Upper lobe of left lung (tissue), 4 donors: ENCODE data around the gene SAMD1.

Experiments
- EP300 ChIP-seq, 4 donors: sonication (generic); formaldehyde crosslinking; IDR thresholded peaks; one replicate each; pipeline ENCODE4 v1.5.1; 2017; ENCODE audit warnings: antibody characterized with exemption in 4 of 4, control low read depth in 2 of 4
- POLR2A ChIP-seq, 4 donors: fragments of 450-650 bp; IDR thresholded peaks; one replicate each; pipeline ENCODE4 v1.5.1; 2016 to 2017; ENCODE audit warnings: antibody characterized with exemption in 4 of 4, mild to moderate bottlenecking in 2 of 4
- POLR2AphosphoS5 ChIP-seq, 2 donors: sonication (generic); formaldehyde crosslinking; IDR thresholded peaks; one replicate each; pipeline ENCODE4 v1.5.1; 2017; ENCODE audit warnings: antibody characterized with exemption in 2 of 2
- TF ChIP-seq, protein P1 (sequence below), 6 experiments: fragments of 450-650 bp in 4 of 6; fragments of 200-600 bp in 2 of 6; sonication (generic) in 2 of 6; IDR thresholded peaks; one replicate each; pipeline ENCODE4 v1.5.1; 2016 to 2019; ENCODE audit warnings: antibody characterized with exemption in 6 of 6

DNA sequence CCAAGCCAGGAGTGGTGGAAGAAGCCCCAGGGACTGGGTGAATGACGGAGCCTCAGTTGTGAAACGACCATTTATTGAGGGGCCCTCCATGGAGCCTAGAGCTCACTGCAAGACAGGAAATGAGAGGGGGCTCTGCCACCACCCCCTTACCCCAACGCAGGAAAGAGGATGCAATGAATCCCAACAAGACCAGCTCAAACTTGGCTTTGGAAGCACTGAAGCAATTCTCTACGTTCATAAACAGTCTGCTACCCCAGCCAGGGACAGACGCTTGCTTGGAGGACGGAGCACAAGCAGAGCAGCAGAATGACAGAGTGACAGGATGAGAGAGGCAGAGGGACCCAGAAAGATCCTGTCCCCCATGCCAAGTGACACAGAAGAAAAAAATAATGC is 26.0 kb upstream of the SAMD1 start:
- no peak for TF ChIP-seq POLR2A (IDR thresholded peaks at IDR 0.05)
- TF ChIP-seq, protein P1, sequence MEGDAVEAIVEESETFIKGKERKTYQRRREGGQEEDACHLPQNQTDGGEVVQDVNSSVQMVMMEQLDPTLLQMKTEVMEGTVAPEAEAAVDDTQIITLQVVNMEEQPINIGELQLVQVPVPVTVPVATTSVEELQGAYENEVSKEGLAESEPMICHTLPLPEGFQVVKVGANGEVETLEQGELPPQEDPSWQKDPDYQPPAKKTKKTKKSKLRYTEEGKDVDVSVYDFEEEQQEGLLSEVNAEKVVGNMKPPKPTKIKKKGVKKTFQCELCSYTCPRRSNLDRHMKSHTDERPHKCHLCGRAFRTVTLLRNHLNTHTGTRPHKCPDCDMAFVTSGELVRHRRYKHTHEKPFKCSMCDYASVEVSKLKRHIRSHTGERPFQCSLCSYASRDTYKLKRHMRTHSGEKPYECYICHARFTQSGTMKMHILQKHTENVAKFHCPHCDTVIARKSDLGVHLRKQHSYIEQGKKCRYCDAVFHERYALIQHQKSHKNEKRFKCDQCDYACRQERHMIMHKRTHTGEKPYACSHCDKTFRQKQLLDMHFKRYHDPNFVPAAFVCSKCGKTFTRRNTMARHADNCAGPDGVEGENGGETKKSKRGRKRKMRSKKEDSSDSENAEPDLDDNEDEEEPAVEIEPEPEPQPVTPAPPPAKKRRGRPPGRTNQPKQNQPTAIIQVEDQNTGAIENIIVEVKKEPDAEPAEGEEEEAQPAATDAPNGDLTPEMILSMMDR (IDR thresholded peaks at IDR 0.05) = no peak
- no peak for TF ChIP-seq POLR2AphosphoS5 (IDR thresholded peaks at IDR 0.05)
- no peak for TF ChIP-seq EP300 (IDR thresholded peaks at IDR 0.05)
